A673 (cell line): ENCODE data around the gene TDRD3. TPM values are rescaled to one million over a fixed set of nuclear protein-coding genes. Genes with fewer than 3 reads are reported as not detected.
A peak's percentile ranks its signal among the peaks of the same experiment; 100 is the strongest.

Experiments
- BruUV-seq: library from RNA; stranded (reverse); fragments of 400-500 nt; replicated peaks from 2 replicates; lab custom pipeline; 2021; lab: Mats Ljungman, UMichigan
- CTCF ChIA-PET: fragments of 300-600 bp; sonication (Branson Sonifier 250); formaldehyde crosslinking; loops from one replicate; lab custom pipeline; 2022; ENCODE audit warnings: antibody characterized with exemption; lab: Charles Lee
- POLR2A ChIA-PET: fragments of 300-600 bp; sonication (Branson Sonifier 250); formaldehyde crosslinking; loops from one replicate; lab custom pipeline; 2022; ENCODE audit warnings: antibody characterized with exemption; ENCODE audit not compliant: low non-redundant PET; lab: Charles Lee
- DNase-seq: peaks from one replicate; pipeline ENCODE4 v3.0.0-alpha.2; 2015; ENCODE audit warnings: low spot score
- H3K27ac ChIP-seq: fragments of 200-600 bp; sonication (generic); 2 replicates; pipeline ENCODE4 v1.5.1; 2016; ENCODE audit warnings: mixed run types, low read depth, mild to moderate bottlenecking, mixed read lengths, antibody characterized with exemption, low read length; ENCODE audit not compliant: poor library complexity, severe bottlenecking
- H3K27me3 ChIP-seq: fragments of 200-600 bp; sonication (generic); replicated peaks from 2 replicates; pipeline ENCODE4 v1.6.1; 2017; ENCODE audit warnings: mixed run types, low read depth, mild to moderate bottlenecking, mixed read lengths, antibody characterized with exemption, low read length; ENCODE audit not compliant: insufficient read depth, poor library complexity
- H3K36me3 ChIP-seq: fragments of 200-600 bp; sonication (generic); 2 replicates; pipeline ENCODE4 v1.6.1; 2016; ENCODE audit warnings: mixed run types, mild to moderate bottlenecking, mixed read lengths, antibody characterized with exemption, low read length; ENCODE audit not compliant: insufficient read depth, poor library complexity, severe bottlenecking
- H3K4me1 ChIP-seq: fragments of 200-600 bp; sonication (generic); 2 replicates; pipeline ENCODE4 v1.6.1; 2017; ENCODE audit warnings: mixed run types, mild to moderate bottlenecking, mixed read lengths, antibody characterized with exemption, low read length; ENCODE audit not compliant: insufficient read depth, poor library complexity, severe bottlenecking
- H3K4me3 ChIP-seq: fragments of 200-600 bp; sonication (generic); 2 replicates; pipeline ENCODE4 v1.5.1; 2016; ENCODE audit warnings: low read depth, mixed run types, mild to moderate bottlenecking, mixed read lengths, low read length; ENCODE audit not compliant: poor library complexity, severe bottlenecking
- H3K9me3 ChIP-seq: fragments of 200-600 bp; sonication (generic); 2 replicates; pipeline ENCODE4 v1.6.1; 2016; ENCODE audit warnings: mixed run types, low read depth, mild to moderate bottlenecking, mixed read lengths, antibody characterized with exemption, low read length; ENCODE audit not compliant: poor library complexity, severe bottlenecking
- EZH2 ChIP-seq: fragments of 200-600 bp; sonication (generic); IDR thresholded peaks from 2 replicates; pipeline ENCODE4 v1.6.1; 2017; ENCODE audit warnings: borderline replicate concordance, low read depth, mild to moderate bottlenecking, mixed read lengths, antibody characterized with exemption, low read length; ENCODE audit not compliant: poor library complexity, severe bottlenecking
- intact Hi-C: fragments of 100-400 bp; cut with micrococcal nuclease; formaldehyde crosslinking; loops from one replicate; pipeline ENCODE4 v1.10.0; 2022; ENCODE audit not compliant: unreplicated experiment
- total RNA-seq: library from RNA; stranded (reverse); gene quantifications from 2 replicates; pipeline ENCODE4 v1.2.3, GENCODE V29; 2021
- TF ChIP-seq, protein P1 (sequence below): fragments of 300-800, 200-600 bp; sonication (generic); conservative IDR thresholded peaks from 2 replicates; pipeline ENCODE4 v1.5.1; 2017; ENCODE audit warnings: low read depth, mild to moderate bottlenecking, antibody characterized with exemption, low read length, moderate library complexity, mixed read lengths

TDRD3 gene
- total RNA-seq, 1 experiment from 2014 or later = 30.7 TPM

GRCh38 chr13:60617991-60618733 is 221.1 kb downstream of the TDRD3 start:
- Histone ChIP-seq H3K4me3 (no peak overlapping the region), H3K4me1 (peaks cover 7% of the 10 kb centered on the region), H3K36me3 (no peaks in the 10 kb centered on the region), H3K27me3 (no peaks in the 10 kb centered on the region), H3K27ac (no peak overlapping the region), H3K9me3 (no peaks in the 10 kb centered on the region)
- POLR2A ChIA-PET = no interaction called here
- DNase-seq = peak; percentile 67
- TF ChIP-seq EZH2 = no peak
- TF ChIP-seq, protein P1, sequence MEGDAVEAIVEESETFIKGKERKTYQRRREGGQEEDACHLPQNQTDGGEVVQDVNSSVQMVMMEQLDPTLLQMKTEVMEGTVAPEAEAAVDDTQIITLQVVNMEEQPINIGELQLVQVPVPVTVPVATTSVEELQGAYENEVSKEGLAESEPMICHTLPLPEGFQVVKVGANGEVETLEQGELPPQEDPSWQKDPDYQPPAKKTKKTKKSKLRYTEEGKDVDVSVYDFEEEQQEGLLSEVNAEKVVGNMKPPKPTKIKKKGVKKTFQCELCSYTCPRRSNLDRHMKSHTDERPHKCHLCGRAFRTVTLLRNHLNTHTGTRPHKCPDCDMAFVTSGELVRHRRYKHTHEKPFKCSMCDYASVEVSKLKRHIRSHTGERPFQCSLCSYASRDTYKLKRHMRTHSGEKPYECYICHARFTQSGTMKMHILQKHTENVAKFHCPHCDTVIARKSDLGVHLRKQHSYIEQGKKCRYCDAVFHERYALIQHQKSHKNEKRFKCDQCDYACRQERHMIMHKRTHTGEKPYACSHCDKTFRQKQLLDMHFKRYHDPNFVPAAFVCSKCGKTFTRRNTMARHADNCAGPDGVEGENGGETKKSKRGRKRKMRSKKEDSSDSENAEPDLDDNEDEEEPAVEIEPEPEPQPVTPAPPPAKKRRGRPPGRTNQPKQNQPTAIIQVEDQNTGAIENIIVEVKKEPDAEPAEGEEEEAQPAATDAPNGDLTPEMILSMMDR = peak; percentile 67
- intact Hi-C loops = loop anchor here (1.0 kb wide), 1 partner anchor 145 kb away; no protein-coding TSS in a partner anchor
- CTCF ChIA-PET = interaction anchor here (0.7 to 1.1 kb wide), 3 partner anchors 143 to 170 kb away, joined by 4 to 5 read pairs (median 4); no protein-coding TSS in a partner anchor
- BruUV-seq = no TSS peak

GRCh38 chr13:60619461-60619860 is 222.4 kb downstream of the TDRD3 start:
- Histone ChIP-seq H3K4me3 (no peak overlapping the region), H3K9me3 (no peaks in the 10 kb centered on the region), H3K4me1 (peaks cover 7% of the 10 kb centered on the region), H3K27me3 (no peaks in the 10 kb centered on the region), H3K36me3 (no peaks in the 10 kb centered on the region), H3K27ac (no peak overlapping the region)
- POLR2A ChIA-PET = no interaction called here
- CTCF ChIA-PET = interaction anchor here (0.6 kb wide), 1 partner anchor 35 kb away, joined by 3 read pairs; no protein-coding TSS in a partner anchor
- BruUV-seq = no TSS peak
- DNase-seq = no peak
- intact Hi-C loops = no loop called here
- TF ChIP-seq, protein P1 = no peak
- TF ChIP-seq EZH2 = no peak

GRCh38 chr13:60620611-60621395 is 223.8 kb downstream of the TDRD3 start:
- intact Hi-C loops = loop anchor here (10.0 kb wide), 3 partner anchors 794 to 1334 kb away; partner anchors contain the start of gene PCDH20
- no peaks in the 10 kb centered on the region for H3K36me3 ChIP-seq
- POLR2A ChIA-PET = interaction anchor here (0.6 kb wide), 1 partner anchor 14 kb away, joined by 6 read pairs; no protein-coding TSS in a partner anchor
- no peak overlapping the region for H3K4me3 ChIP-seq
- no peak overlapping the region for H3K27ac ChIP-seq
- peak; percentile 64 for DNase-seq
- TF ChIP-seq, protein P1 = no peak
- no peak for TF ChIP-seq EZH2
- CTCF ChIA-PET = no interaction called here
- BruUV-seq = no TSS peak
- peaks cover 7% of the 10 kb centered on the region for H3K4me1 ChIP-seq
- peaks cover 6% of the 10 kb centered on the region for H3K27me3 ChIP-seq
- no peaks in the 10 kb centered on the region for H3K9me3 ChIP-seq
